Measurements from ENCODE around the gene TRAF7. TPM values are rescaled to one million over a fixed set of nuclear protein-coding genes. Genes with fewer than 3 reads are reported as not detected.

Gene TRAF7
- total and polyA plus RNA-seq, 2 of the 13 experiments (the other 11 are each of a cell fraction or from before 2014, with no cell fraction given), result 47.9 to 65.6 TPM

- TF ChIP-seq HMGXB4 (CRISPR knock-in tag; IDR thresholded peaks at IDR 0.05; ENCODE audit: borderline replicate concordance in 1 of 2, low read depth in 1 of 2) (peak in 1 of 2 experiments; percentile 64; a peak in 2 of 4 replicates), MEF2D (CRISPR knock-in tag; IDR thresholded peaks at IDR 0.05) (0 out of 2 replicates have a peak, but pooled peaks have one; percentile 37), MBNL3 (CRISPR knock-in tag; conservative IDR thresholded peaks at IDR 0.05) (peak; percentile 89; the same call in 1 of the 2 replicates), ZNF3 (CRISPR knock-in tag; IDR thresholded peaks at IDR 0.05) (no peak), GABPA (IDR thresholded peaks at IDR 0.05; ENCODE audit: low read depth, low read length) (peak; percentile 90), GABPA (CRISPR knock-in tag; IDR thresholded peaks at IDR 0.05; ENCODE audit: low read depth) (peak; percentile 92), E2F2 (CRISPR knock-in tag; IDR thresholded peaks at IDR 0.05; ENCODE audit: borderline replicate concordance) (0 out of 2 replicates have a peak, but pooled peaks have one; percentile 58), ZBTB49 (CRISPR knock-in tag; IDR thresholded peaks at IDR 0.05; ENCODE audit: borderline replicate concordance) (no peak), ZFP36 (IDR thresholded peaks at IDR 0.05; ENCODE audit: borderline replicate concordance, low read depth, low read length, partially characterized antibody) (no peak), ARID5B (CRISPR knock-in tag; IDR thresholded peaks at IDR 0.05) (peak; percentile 43; the same call in 1 of the 2 replicates), PHF21A (CRISPR knock-in tag; IDR thresholded peaks at IDR 0.05) (peak; percentile 33; the same call in 1 of the 2 replicates), NFIC (IDR thresholded peaks at IDR 0.05; ENCODE audit: low read length) (no peak), ZNF577 (CRISPR knock-in tag; IDR thresholded peaks at IDR 0.05; ENCODE audit: borderline replicate concordance, low read depth) (no peak), ZNF616 (CRISPR knock-in tag; IDR thresholded peaks at IDR 0.05; ENCODE audit: low read depth) (no peak; the same call in 1 of the 2 replicates), SIN3A (IDR thresholded peaks at IDR 0.05; ENCODE audit: borderline replicate concordance, low read depth, low read length) (peak; percentile 91), ISL2 (CRISPR knock-in tag; IDR thresholded peaks at IDR 0.05) (no peak), NKX3-1 (CRISPR knock-in tag; IDR thresholded peaks at IDR 0.05) (peak; percentile 86; the same call in 1 of the 2 replicates), ZNF333 (CRISPR knock-in tag; IDR thresholded peaks at IDR 0.05; ENCODE audit: borderline replicate concordance) (0 out of 2 replicates have a peak, but pooled peaks have one; percentile 79)
Observed at GRCh38 chr16:2155091-2155950, at the start of gene TRAF7 (continued).
